GM18511 (cell line): ENCODE measurements around the gene FAM50A.
A peak's percentile ranks its signal among the peaks of the same experiment; 100 is the strongest.

Experiments
- ATAC-seq: cut with Tn5 transposase; IDR thresholded peaks from one replicate; pipeline ENCODE4 v1.9.1; 2021; ENCODE audit warnings: mild to moderate bottlenecking, moderate library complexity; ENCODE audit not compliant: unreplicated experiment

Gene FAM50A

GRCh38 chrX:154463611-154464220 lies 19.8 kb downstream of the FAM50A start:
- no peak for ATAC-seq

- ATAC-seq, result no peak
Observed at GRCh38 chrX:154464806-154465365, 20.9 kb downstream of the FAM50A start.

GRCh38 chrX:154465601-154466000 lies 21.7 kb downstream of the FAM50A start:
- no peak for ATAC-seq

- no peak for ATAC-seq
Observed at GRCh38 chrX:154466036-154466435, 22.1 kb downstream of the FAM50A start.

- ATAC-seq, result no peak
Observed at GRCh38 chrX:154466907-154467306, 23.0 kb downstream of the FAM50A start.

- ATAC-seq, result no peak
Observed at GRCh38 chrX:154467556-154467955, 23.6 kb downstream of the FAM50A start.

- ATAC-seq, result no peak
Observed at GRCh38 chrX:154468217-154468616, 24.3 kb downstream of the FAM50A start.

GRCh38 chrX:154469114-154469513 lies 25.2 kb downstream of the FAM50A start:
- no peak for ATAC-seq

- no peak for ATAC-seq
Observed at GRCh38 chrX:154469880-154470279, 25.9 kb downstream of the FAM50A start.

- no peak for ATAC-seq
Observed at GRCh38 chrX:154470434-154470833, 26.5 kb downstream of the FAM50A start.

GRCh38 chrX:154470914-154471568 lies 27.1 kb downstream of the FAM50A start:
- no peak for ATAC-seq

GRCh38 chrX:154471839-154472684 lies 28.1 kb downstream of the FAM50A start:
- no peak for ATAC-seq

- no peak for ATAC-seq
Observed at GRCh38 chrX:154472685-154473632, 29.0 kb downstream of the FAM50A start.

- no peak for ATAC-seq
Observed at GRCh38 chrX:154473683-154474082, 29.7 kb downstream of the FAM50A start.

- ATAC-seq, result no peak
Observed at GRCh38 chrX:154476821-154477220, 32.9 kb downstream of the FAM50A start.

GRCh38 chrX:154477891-154478477 lies 34.0 kb downstream of the FAM50A start:
- no peak for ATAC-seq

- ATAC-seq, result peak; percentile 86
Observed at GRCh38 chrX:154478728-154479622, 35.0 kb downstream of the FAM50A start, which contains the start of gene LAGE3. Gene LAGE3 (minus strand): TSS chrX:154479281. CDS start chrX:154478915, 366 bp downstream.

GRCh38 chrX:154481195-154481594 lies 37.3 kb downstream of the FAM50A start:
- no peak for ATAC-seq
